GM12874 (cell line): ENCODE results near the gene OBSCN.

Source experiments
- TF ChIP-seq, protein P1 (sequence below): IDR thresholded peaks from 2 replicates; pipeline ENCODE4 v1.5.1; 2011; ENCODE audit warnings: low read depth, mild to moderate bottlenecking, control low read depth, low read length, moderate library complexity; ENCODE audit not compliant: insufficient read depth

OBSCN gene

DNA sequence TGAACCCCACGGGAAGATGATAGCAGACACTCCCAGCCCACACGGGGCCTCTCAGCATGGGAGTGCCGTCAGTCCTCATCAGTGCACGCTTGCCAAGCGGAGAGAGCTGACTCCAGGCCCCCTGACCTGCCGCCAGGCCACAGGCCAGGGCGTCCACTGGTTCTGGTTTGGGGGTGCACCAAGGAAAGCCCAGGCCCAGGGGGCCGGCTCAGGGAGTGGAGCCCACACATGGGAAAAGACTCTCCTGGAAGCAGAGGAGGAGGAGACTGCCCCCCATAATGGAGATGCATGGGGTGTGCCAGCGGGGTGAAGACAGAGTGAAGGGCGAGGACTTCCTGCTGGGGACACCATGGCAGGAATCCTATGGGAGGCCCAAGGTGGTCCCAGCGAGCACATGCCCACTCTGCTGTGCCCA is 192.4 kb downstream of the OBSCN start:
- TF ChIP-seq, protein P1, sequence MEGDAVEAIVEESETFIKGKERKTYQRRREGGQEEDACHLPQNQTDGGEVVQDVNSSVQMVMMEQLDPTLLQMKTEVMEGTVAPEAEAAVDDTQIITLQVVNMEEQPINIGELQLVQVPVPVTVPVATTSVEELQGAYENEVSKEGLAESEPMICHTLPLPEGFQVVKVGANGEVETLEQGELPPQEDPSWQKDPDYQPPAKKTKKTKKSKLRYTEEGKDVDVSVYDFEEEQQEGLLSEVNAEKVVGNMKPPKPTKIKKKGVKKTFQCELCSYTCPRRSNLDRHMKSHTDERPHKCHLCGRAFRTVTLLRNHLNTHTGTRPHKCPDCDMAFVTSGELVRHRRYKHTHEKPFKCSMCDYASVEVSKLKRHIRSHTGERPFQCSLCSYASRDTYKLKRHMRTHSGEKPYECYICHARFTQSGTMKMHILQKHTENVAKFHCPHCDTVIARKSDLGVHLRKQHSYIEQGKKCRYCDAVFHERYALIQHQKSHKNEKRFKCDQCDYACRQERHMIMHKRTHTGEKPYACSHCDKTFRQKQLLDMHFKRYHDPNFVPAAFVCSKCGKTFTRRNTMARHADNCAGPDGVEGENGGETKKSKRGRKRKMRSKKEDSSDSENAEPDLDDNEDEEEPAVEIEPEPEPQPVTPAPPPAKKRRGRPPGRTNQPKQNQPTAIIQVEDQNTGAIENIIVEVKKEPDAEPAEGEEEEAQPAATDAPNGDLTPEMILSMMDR: no peak

DNA sequence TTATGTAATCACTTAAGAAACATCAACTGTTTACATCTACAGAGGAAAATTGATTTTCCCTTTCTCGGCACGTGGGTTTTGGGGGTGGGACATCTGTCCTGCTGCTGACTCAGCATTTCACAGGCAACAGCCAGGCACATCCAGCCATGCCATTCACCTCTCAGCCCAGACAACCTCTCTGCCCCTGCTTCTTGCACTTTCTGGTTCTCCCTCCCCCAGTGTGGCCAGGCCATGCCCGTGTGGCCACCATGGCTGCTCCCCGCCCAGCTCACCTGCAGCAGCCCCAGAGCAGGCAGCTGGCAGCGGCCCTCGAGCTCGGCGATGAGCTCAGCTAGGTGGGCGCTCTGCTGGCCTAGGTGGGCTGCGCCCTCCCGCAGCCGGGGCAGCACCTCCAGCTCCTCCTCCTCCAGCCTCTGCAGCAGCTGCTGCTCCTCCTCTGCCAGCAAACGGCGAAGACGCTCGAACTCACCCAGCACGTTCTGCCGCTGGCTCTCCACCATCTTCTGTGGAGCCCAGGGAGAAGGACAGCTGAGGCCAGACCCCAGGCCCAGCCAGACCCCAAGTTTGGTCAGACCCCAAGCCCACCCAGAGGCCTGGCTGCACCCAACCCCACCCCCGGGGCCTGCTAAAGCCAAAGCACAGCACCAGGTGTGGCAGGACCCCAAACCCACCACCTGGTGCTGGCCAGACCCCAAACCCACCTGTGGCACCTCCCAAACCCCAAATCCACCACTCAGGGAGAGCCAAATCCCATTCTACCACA is 193.0 kb downstream of the OBSCN start:
- TF ChIP-seq, protein P1: no peak

DNA sequence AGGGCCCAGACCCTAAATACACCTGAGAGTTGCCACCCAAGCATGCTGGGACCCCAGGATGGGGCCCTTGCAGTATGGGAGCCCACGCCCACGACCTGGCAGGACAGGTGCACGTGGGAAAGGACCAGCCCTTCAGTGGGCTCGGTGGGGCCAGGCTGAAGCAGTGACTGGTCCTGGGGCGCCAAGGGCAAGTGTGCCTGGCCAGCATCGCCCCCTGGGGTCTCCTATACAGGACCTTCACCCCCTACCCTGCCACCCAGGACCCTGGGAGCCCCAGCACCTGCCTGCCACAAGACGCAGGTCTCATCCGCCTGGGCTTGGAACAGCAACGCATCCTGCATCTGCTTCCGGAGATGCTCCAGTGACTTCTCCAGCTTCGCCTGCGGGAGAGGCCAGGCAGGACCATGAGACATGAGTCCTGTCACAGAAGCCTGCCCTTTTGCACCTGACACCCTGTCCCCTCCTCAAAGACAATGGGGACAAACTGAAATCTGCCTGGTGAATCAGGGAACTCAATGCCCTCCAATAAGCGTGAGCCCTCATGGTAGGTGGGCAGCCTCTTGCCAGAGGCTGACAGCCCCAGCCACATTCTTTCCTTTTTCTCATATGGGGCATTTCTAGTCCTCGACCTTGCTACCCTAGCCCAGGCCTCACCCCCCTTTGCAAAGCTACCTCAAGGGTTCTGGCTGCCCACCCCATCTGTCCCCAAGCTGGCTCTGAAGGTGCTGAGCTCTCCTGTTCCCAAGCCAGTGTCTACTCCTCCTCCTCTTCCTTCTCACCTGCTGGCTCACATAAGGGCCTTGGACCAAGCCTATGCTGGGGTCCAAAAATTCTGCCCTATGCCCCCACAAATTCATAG is 194.2 kb downstream of the OBSCN start:
- TF ChIP-seq, protein P1: no peak

DNA sequence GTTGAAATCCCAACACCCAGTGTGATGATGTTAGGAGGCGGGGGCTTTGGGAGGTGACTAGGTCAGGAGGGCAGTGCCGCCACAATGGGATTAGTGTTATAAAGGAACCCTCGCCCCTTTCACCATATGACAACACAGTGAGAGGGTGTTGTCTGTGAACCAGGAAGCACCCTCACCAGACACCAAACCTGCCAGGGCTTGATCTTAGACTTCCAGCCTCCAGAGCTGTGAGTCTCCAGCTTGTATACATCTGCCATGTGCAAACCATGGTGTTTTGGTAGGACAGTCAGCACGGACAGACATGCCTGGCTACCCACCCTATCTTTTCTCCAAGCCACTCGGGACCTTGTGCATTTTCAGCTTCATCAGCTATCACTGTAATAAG is 194.8 kb downstream of the OBSCN start:
- TF ChIP-seq, protein P1: no peak

DNA sequence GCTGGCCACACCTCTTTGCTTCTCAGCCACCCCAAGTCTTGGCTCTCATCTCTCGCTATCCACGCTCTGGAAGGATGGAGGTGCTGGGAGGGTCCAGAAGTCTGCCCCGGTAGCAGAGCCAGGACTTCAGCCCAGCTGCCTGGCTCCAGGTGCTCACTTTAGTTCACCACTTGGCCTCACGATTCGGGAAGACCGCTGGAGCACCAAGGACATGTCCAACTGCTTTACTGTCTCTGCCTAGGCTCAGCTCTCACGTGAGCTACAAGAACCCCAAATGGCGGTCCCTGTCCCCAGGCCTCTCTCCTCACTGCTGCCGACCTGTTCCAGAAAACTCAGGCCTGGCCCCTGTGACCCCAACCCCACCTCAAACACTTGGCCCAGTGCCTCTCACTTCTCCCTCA is 195.4 kb downstream of the OBSCN start:
- TF ChIP-seq, protein P1: no peak

DNA sequence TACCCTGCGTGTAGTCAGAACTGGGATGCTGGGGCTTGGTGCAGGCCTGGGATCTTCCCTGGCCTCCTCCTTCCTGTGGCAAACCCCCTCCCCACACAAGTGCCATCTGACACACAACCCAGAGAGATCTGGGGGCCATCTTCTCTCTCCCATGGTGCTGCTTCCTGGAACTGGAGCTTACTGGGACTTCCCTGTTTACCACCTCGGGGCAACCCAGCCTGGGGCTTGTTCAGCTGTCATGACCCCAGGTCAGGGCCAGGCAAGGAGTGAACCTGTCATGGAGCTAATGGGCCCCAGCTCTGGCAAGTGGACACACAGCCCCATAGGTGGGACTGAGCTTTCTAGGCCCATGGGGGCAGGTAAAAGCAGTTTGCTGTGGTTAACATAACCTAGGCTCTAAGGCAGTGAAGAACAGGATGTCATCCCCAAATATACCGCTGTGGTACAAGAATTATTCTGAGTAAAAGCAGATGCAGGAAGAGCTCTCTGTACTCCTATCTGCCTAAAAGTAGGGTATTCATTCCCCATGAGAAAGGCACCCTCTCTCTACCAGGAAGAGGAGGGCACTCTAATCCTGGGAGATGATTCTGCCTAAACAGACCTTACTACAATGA is 196.4 kb downstream of the OBSCN start:
- TF ChIP-seq, protein P1: no peak

DNA sequence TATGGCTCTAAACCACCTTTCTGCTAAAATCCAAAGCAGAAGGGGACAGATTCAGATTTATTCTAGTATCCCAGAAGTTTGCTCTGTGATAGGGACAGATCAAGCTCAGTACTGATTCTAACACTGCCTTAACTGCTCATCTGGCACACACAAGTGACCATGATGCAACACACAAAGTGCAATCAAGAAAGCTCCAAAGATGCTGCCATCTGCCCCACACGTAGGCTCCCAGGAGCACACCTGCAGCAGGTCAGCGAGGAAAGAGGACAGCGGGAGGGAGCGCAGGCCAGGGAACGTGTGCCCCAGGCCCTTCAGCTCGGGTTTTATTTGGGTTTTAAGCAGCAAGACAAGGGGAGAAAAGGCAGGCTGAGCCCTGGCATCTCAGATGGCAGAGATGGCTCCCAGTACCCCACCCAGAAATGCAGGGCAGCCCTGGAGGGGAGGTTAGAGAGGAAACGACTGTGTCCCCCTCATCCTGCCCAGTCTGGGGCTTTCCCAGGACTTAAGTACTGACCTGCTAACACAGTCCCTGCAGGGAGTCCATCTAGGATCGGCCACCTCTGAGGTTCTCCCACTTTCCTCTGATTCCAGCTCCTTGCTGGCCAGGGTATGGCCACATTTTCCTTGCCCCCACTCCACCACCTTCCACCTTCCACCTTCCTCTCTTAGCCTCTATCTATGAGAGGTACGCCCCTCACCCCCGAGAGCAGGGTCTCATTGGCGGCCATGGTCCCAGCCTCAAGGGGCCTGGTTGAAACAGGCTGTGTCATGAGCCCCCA is 197.5 kb downstream of the OBSCN start:
- TF ChIP-seq, protein P1: no peak
